ENCODE measurements around the gene GPHA2. TPM values are rescaled to one million over a fixed set of nuclear protein-coding genes. Genes with fewer than 3 reads are reported as not detected.

Gene GPHA2
- total RNA-seq, 2 experiments from 2014 or later, result not detected

DNA sequence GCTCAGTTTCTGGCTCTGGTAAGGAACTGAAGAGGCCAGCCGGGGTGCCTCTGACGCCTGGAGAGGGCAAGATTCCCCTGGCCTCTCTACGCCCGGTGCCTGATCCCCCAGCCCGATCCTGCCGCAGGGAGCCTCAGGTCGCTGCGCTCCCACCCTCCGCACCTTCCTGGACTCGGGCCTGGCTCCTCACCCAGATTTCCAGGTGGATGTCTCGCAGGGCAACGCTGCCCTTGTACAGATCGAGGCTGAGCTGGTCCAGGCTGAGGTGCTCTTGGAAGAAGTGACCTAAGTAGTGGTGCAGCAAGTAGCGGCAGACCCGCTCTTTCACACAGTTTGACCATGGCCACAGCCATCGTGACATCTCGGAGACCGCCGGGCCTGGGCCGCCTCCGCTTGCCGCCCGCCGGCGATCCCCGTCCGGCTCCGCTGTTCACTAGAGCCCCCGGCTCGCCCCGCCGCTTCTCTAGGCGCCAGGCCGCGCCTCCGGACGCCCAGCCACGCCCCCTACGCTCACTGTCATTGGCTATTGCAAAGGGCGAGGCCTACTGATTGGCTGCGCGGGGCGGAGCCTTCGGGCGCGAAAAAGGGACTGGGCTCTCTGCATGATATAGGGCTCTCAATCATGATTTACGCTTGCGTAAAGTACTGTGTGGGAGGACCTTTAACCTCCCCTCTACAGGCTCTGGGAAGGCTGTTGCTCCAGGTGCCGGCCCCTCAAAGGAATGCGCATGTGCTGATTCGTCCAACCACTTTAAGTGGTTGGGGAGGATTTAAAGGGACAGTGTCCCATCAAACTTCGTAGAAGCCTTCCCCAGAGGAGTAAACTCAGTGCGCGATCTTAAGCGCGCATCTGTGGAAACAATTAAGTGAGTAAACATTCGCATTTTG lies 18.7 kb downstream of the GPHA2 start, which contains the start of gene ATG2A:
ATG2A (minus strand) TSS at position 435 of the 888 bp plus-strand sequence; CDS start at position 361, 74 bp downstream.
- CTCF ChIA-PET, result interaction anchor here (0.9 to 2.2 kb wide), 10 partner anchors 8 to 193 kb away, joined by 3 to 9 read pairs (median 4); partner anchors contain the start of genes BATF2 and CDC42BPG
- Mint-ChIP-seq H3K9me3 (ENCODE audit: insufficient read depth) (no peaks in the 10 kb centered on the region), H3K27me3 (ENCODE audit: low read depth) (no peaks in the 10 kb centered on the region), H3K4me1 (ENCODE audit: low read depth) (peaks cover 28% of the 10 kb centered on the region), H3K27ac (peak within 1 kb of the TSS; percentile 97), H3K36me3 (ENCODE audit: low read depth) (peaks cover 4% of the 10 kb centered on the region), H3K4me3 (peak within 1 kb of the TSS; percentile 89)
- peak; percentile 99 for DNase-seq
- POLR2A ChIA-PET, result interaction anchor here (1.0 to 1.4 kb wide), 3 partner anchors 58 to 205 kb away, joined by 3 to 5 read pairs (median 4); partner anchors contain the start of genes FAU, MRPL49 and VPS51
- peak; percentile 99 for ATAC-seq

- CTCF ChIA-PET, result interaction anchor here (1.0 to 2.1 kb wide), 3 partner anchors 9 to 194 kb away, joined by 3 to 4 read pairs (median 3); no protein-coding TSS in a partner anchor
These were observed 19.5 kb downstream of the GPHA2 start for GRCh38 chr11:64916040-64916774.

DNA sequence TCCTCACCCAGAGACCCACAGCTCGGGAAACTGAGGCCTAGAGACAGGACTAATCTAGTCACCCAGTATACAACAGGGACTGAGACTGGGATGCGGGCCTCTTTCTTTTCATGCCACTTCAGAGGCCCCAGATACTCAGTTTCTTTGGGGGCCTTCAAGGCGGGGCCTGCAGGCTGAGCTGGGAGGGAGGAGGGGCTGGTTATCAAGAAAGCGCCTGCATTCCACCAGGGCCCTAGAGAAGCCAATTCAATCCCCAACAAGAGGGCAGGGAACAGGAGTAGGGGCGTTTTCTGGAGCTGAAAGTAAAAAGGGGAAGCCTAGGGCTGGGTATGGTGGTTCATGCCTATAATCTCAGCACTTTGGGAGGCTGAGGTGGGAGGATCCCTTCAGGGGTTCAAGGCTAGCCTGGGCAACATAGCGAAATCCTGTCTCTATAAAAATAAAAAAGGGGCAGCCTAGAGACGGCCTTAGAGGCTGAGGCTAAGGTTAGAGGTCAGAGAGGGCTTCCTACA lies 20.3 kb downstream of the GPHA2 start:
- peak overlapping the region; percentile 97 for H3K27ac Mint-ChIP-seq
- DNase-seq (no peak), ATAC-seq (no peak)
- peak overlapping the region; percentile 89 for H3K4me3 Mint-ChIP-seq
- peaks cover 29% of the 10 kb centered on the region for H3K4me1 Mint-ChIP-seq (ENCODE audit: low read depth)
- ChIA-PET POLR2A (interaction anchor here (0.7 to 1.4 kb wide), 3 partner anchors 9 to 114 kb away, joined by 3 to 5 read pairs (median 3); partner anchors contain the start of gene PPP2R5B), CTCF (interaction anchor here (1.3 to 1.5 kb wide), 2 partner anchors 67 to 71 kb away, joined by 3 read pairs; partner anchors contain the start of gene CDC42BPG)
- H3K27me3 Mint-ChIP-seq (ENCODE audit: low read depth), result no peaks in the 10 kb centered on the region
- H3K9me3 Mint-ChIP-seq (ENCODE audit: insufficient read depth), result no peaks in the 10 kb centered on the region
- peaks cover 11% of the 10 kb centered on the region for H3K36me3 Mint-ChIP-seq (ENCODE audit: low read depth)

More at GRCh38 chr11:64916040-64916774, 19.5 kb downstream of the GPHA2 start:
- ATAC-seq, result peak; percentile 7
- DNase-seq, result peak; percentile 75
- Mint-ChIP-seq H3K27ac (peak overlapping the region; percentile 97), H3K36me3 (ENCODE audit: low read depth) (peaks cover 11% of the 10 kb centered on the region), H3K4me3 (peak overlapping the region; percentile 89), H3K27me3 (ENCODE audit: low read depth) (no peaks in the 10 kb centered on the region), H3K4me1 (ENCODE audit: low read depth) (peaks cover 29% of the 10 kb centered on the region), H3K9me3 (ENCODE audit: insufficient read depth) (no peaks in the 10 kb centered on the region)
- POLR2A ChIA-PET, result interaction anchor here (0.7 to 1.4 kb wide), 4 partner anchors 8 to 180 kb away, joined by 3 to 5 read pairs (median 4); partner anchors contain the start of genes PPP2R5B and VPS51

DNA sequence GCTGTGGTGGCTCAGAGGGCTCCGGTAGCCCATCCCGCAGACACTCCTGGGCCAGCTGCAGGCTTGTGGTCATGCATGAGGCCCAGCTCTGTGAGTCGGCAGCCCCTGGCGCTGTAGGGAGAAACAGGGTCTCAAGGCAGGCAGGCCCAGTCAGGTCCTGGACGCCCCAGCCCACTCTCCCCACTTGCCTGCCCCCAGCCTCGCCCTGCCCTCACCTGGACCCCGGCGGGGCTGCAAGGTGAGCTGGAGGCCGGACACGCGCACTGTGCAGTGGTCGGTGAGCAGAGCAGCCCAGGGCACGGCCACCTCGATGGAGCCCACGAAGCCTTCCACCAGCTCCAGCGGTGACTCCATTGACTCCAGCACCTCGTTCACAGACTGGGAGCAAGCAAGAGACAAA lies 21.6 kb downstream of the GPHA2 start:
- CTCF ChIA-PET, result no interaction called here
- H3K4me3 Mint-ChIP-seq, result no peak overlapping the region
- POLR2A ChIA-PET, result no interaction called here

GRCh38 chr11:64913171-64913727 lies 22.4 kb downstream of the GPHA2 start:
- Mint-ChIP-seq H3K4me1 (ENCODE audit: low read depth) (peaks cover 28% of the 10 kb centered on the region), H3K9me3 (ENCODE audit: insufficient read depth) (no peaks in the 10 kb centered on the region), H3K27me3 (ENCODE audit: low read depth) (no peaks in the 10 kb centered on the region), H3K36me3 (ENCODE audit: low read depth) (peaks cover 13% of the 10 kb centered on the region), H3K4me3 (no peak overlapping the region), H3K27ac (no peak overlapping the region)
- CTCF ChIA-PET, result interaction anchor here (1.0 kb wide), 1 partner anchor 36 kb away, joined by 3 read pairs; no protein-coding TSS in a partner anchor
- POLR2A ChIA-PET, result no interaction called here
- no peak for DNase-seq
- no peak for ATAC-seq

More for the DNA sequence above, 21.6 kb downstream of the GPHA2 start:
- H3K36me3 Mint-ChIP-seq (ENCODE audit: low read depth), result peaks cover 11% of the 10 kb centered on the region
- no peaks in the 10 kb centered on the region for H3K9me3 Mint-ChIP-seq (ENCODE audit: insufficient read depth)
- peaks cover 29% of the 10 kb centered on the region for H3K4me1 Mint-ChIP-seq (ENCODE audit: low read depth)
- DNase-seq (no peak), ATAC-seq (no peak)
- no peaks in the 10 kb centered on the region for H3K27me3 Mint-ChIP-seq (ENCODE audit: low read depth)
- no peak overlapping the region for H3K27ac Mint-ChIP-seq

GRCh38 chr11:64911689-64912088 lies 24.0 kb downstream of the GPHA2 start:
- Mint-ChIP-seq H3K36me3 (ENCODE audit: low read depth) (peaks cover 13% of the 10 kb centered on the region), H3K9me3 (ENCODE audit: insufficient read depth) (no peaks in the 10 kb centered on the region), H3K27ac (no peak overlapping the region), H3K4me3 (no peak overlapping the region), H3K4me1 (ENCODE audit: low read depth) (peaks cover 18% of the 10 kb centered on the region), H3K27me3 (ENCODE audit: low read depth) (no peaks in the 10 kb centered on the region)
- CTCF ChIA-PET, result interaction anchor here (0.7 to 1.2 kb wide), 3 partner anchors 17 to 64 kb away, joined by 3 to 5 read pairs (median 3); no protein-coding TSS in a partner anchor
- DNase-seq, result no peak
- ATAC-seq, result no peak
- POLR2A ChIA-PET, result interaction anchor here (0.8 kb wide), 1 partner anchor 13 kb away, joined by 4 read pairs; the partner anchor contains the start of gene PPP2R5B

DNA sequence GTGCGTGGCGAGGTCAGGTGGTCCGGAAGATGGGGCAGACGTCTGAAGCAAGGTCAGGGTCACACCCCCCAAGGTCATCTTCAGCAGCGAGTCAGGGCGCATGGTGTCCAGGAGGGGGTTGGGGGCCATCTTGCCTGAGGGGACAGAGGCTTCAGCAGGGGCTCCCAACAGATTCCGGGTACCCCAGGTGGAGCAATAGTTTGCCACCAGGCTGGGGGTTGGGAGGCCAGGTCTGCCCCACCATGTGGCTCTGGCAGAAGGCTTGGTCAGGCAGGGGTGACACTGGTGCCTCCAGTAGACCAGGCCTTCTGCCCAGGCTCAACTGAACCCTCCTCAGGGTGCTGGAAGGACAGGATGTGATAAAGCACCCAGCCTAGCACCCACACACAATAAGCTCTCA lies 24.6 kb downstream of the GPHA2 start:
- Mint-ChIP-seq H3K36me3 (ENCODE audit: low read depth) (peaks cover 13% of the 10 kb centered on the region), H3K9me3 (ENCODE audit: insufficient read depth) (no peaks in the 10 kb centered on the region), H3K27ac (no peak overlapping the region), H3K27me3 (ENCODE audit: low read depth) (no peaks in the 10 kb centered on the region), H3K4me3 (no peak overlapping the region), H3K4me1 (ENCODE audit: low read depth) (peaks cover 14% of the 10 kb centered on the region)
- DNase-seq (no peak), ATAC-seq (no peak)
- ChIA-PET CTCF (interaction anchor here (1.2 kb wide), 1 partner anchor 63 kb away, joined by 5 read pairs; no protein-coding TSS in a partner anchor), POLR2A (no interaction called here)

DNA sequence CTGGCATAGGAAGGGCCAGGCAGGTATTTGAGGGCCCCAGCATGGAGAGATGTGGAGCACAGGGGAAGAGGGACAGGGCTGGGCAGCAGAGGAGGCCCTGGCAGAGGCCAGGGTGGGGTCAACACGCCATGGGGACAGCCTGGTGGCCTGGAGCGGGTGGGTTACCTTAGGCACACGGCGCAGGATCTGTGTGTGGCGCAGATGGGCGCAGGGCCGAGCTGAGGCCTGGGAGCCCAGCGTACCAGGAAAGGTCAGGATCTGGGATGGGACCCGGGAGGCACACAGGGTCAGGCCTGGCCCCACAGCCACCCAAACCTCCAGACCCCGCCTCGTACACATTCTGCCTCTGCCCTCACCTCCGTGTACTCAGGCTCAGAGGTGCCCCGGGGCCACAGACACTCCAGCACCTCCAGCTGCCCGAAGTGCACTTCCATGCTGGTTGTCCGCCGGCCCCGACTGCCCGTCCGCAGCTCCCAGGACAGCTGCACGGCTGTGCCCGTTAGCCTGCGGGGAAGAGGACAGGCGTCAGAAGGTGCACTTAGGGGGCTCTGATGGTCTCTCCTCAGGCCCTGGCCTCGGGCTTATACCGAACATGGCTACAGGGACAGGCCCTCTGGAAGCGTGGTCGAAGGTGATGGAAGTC lies 25.1 kb downstream of the GPHA2 start:
- ChIA-PET CTCF (no interaction called here), POLR2A (no interaction called here)
- H3K36me3 Mint-ChIP-seq (ENCODE audit: low read depth), result peaks cover 13% of the 10 kb centered on the region
- H3K4me1 Mint-ChIP-seq (ENCODE audit: low read depth), result peaks cover 8% of the 10 kb centered on the region
- ATAC-seq (no peak), DNase-seq (no peak)
- no peaks in the 10 kb centered on the region for H3K27me3 Mint-ChIP-seq (ENCODE audit: low read depth)
- no peak overlapping the region for H3K27ac Mint-ChIP-seq
- H3K4me3 Mint-ChIP-seq, result no peak overlapping the region
- H3K9me3 Mint-ChIP-seq (ENCODE audit: insufficient read depth), result no peaks in the 10 kb centered on the region

DNA sequence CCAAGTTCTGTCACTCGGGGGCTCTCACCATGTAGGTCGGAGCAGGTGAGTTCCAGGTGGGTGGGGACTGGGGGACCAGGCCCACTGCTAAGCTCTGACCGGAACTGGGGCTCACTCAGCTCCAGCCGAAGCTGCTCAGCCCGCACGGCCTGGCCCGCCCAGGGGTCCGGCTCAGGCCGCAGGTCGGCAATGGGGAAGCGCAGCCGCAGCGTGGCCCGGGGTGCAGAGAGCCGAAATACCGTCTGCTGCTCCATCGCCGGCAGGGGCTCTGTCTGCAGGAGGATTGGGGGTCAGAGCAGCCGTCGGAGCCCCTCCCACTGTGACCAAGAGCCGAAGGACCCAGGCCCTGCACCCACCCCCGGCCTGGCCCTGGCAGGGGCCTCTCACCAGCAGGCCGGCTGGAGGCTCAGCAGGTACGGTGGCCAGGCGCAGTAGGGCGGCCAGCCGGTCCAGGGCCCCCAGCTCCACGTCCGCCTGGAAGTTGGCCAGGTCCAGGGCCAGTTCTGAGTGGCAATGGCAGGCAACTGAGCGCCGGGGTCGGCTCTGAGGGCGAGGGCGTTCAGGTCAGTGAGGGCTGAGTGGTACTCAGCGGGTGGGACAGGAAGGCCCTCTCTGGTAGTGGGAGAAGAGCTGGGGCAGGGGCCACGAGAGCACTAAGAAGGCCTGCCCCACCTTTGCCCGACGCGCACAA lies 25.9 kb downstream of the GPHA2 start:
- peaks cover 4% of the 10 kb centered on the region for H3K4me1 Mint-ChIP-seq (ENCODE audit: low read depth)
- ATAC-seq (no peak), DNase-seq (no peak)
- H3K27me3 Mint-ChIP-seq (ENCODE audit: low read depth), result no peaks in the 10 kb centered on the region
- no peaks in the 10 kb centered on the region for H3K9me3 Mint-ChIP-seq (ENCODE audit: insufficient read depth)
- POLR2A ChIA-PET, result no interaction called here
- CTCF ChIA-PET, result no interaction called here
- no peak overlapping the region for H3K27ac Mint-ChIP-seq
- H3K4me3 Mint-ChIP-seq, result no peak overlapping the region
- peaks cover 15% of the 10 kb centered on the region for H3K36me3 Mint-ChIP-seq (ENCODE audit: low read depth)

GRCh38 chr11:64908766-64909165 lies 26.9 kb downstream of the GPHA2 start:
- no peaks in the 10 kb centered on the region for H3K27me3 Mint-ChIP-seq (ENCODE audit: low read depth)
- no peak for DNase-seq
- CTCF ChIA-PET, result no interaction called here
- no peak for ATAC-seq
- POLR2A ChIA-PET, result no interaction called here
- H3K27ac Mint-ChIP-seq, result no peak overlapping the region
- H3K4me3 Mint-ChIP-seq, result no peak overlapping the region
- H3K9me3 Mint-ChIP-seq (ENCODE audit: insufficient read depth), result no peaks in the 10 kb centered on the region
- H3K4me1 Mint-ChIP-seq (ENCODE audit: low read depth), result peaks cover 2% of the 10 kb centered on the region
- H3K36me3 Mint-ChIP-seq (ENCODE audit: low read depth), result peaks cover 15% of the 10 kb centered on the region
